Breast epithelium (tissue), 4 donors: ENCODE results near the gene KLK13. TPM values are rescaled to one million over a fixed set of nuclear protein-coding genes. Genes with fewer than 3 reads are reported as not detected.

Source experiments
- DNase-seq, 2 donors: peaks; one replicate each; pipeline ENCODE4 v3.0.0-alpha.2; 2019; ENCODE audit warnings: low spot score in 2 of 2
- H3K27ac ChIP-seq, 2 donors: fragments of 200-600 bp; sonication (generic) in 1 of 2; one replicate each; pipeline ENCODE4 v1.5.1; 2016 to 2019; ENCODE audit warnings: mild to moderate bottlenecking in 1 of 2
- H3K27me3 ChIP-seq, 2 donors: fragments of 200-600 bp; sonication (generic) in 1 of 2; one replicate each; pipeline versions ENCODE4 v1.5.1 to v1.6.0; 2017 to 2019; ENCODE audit warnings: control low read depth in 1 of 2, mild to moderate bottlenecking in 1 of 2
- H3K36me3 ChIP-seq: fragments of 200-600 bp; one replicate; pipeline ENCODE4 v1.5.1; 2019
- H3K4me1 ChIP-seq, 2 donors: fragments of 200-600 bp; sonication (generic); one replicate each; pipeline ENCODE4 v1.5.1; 2016 to 2019; ENCODE audit warnings: control low read depth in 1 of 2
- H3K4me3 ChIP-seq, 3 donors: fragments of 200-600 bp; sonication (generic); 1 replicate in 2 of 3; 2 replicates in 1 of 3; pipeline ENCODE4 v1.5.1; 2016 to 2019; ENCODE audit warnings: mild to moderate bottlenecking in 3 of 3, moderate library complexity in 2 of 3
- H3K9me3 ChIP-seq, 2 donors: fragments of 200-600 bp; sonication (generic) in 1 of 2; one replicate each; pipeline ENCODE4 v1.5.1; 2016 to 2019; ENCODE audit warnings: control low read depth in 1 of 2
- POLR2A ChIP-seq: fragments of 450-650 bp; IDR thresholded peaks from one replicate; pipeline ENCODE4 v1.6.1; 2016; ENCODE audit warnings: antibody characterized with exemption, mild to moderate bottlenecking, moderate library complexity
- POLR2AphosphoS5 ChIP-seq, 3 donors: sonication (generic); formaldehyde crosslinking; IDR thresholded peaks; one replicate each; pipeline ENCODE4 v1.6.1; 2017; ENCODE audit warnings: antibody characterized with exemption in 3 of 3
- intact Hi-C: fragments of 100-400 bp; cut with DNase I; formaldehyde crosslinking; loops from one replicate; pipeline ENCODE4 v1.15.1; 2023; ENCODE audit warnings: low total_unique reads
- total RNA-seq, 3 donors: library from RNA; depleted of rRNA; stranded (reverse); fragments of >200 nt; gene quantifications; one replicate each; pipeline ENCODE4 v1.1.0, GENCODE V29; 2016
- TF ChIP-seq, protein P1 (sequence below), 3 donors: fragments of 450-650 bp; IDR thresholded peaks; one replicate each; pipeline ENCODE4 v1.5.1; 2016 to 2017; ENCODE audit warnings: antibody characterized with exemption in 3 of 3, mild to moderate bottlenecking in 3 of 3, moderate library complexity in 3 of 3

Gene KLK13
- total RNA-seq, 3 donors from 2014 or later: not detected

DNA sequence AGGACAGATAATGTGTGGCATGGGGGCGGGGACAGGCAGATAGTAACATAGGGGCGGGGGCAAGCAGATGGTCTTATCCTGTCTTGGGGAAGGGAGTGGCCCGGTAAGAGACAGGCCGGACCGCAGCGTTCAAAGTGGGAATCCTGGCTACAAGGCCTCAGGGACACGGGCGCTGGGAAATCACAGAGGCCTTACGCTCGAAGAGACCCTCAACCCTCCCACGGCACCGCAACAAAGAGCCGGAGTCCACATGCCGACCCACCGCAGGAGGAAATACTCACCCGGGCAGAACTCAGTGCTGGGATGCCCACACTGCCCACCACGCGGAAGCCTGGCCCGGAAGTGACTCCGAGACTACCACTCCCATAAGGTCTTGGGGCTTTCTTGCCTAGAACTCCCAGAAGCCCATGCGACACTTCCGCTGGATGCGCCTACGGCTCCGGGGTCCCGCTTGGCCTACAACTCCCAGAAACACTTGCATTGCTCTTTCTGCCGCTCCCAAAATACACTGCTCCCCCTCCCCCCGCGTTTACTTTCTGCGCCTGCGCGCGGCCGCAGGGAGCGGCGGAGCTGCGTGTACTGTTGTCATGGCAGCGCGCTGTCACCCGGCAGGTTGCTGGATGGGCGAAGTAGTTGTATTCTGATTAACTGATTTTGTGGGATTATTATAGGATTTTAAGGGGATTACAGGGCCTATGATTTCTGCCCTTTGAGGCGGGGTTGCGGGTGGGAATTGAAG is 43.3 kb upstream of the KLK13 start, which contains the start of gene CTU1:
Gene CTU1, minus strand, starts transcription at position 344 of the 739 bp plus-strand sequence. CDS start 3,840 bp downstream, outside the sequence.
- peaks cover 0 to 5% of the 10 kb centered on the region in 2 donors for H3K4me1 ChIP-seq
- intact Hi-C loops: no loop called here

GRCh38 chr19:51107406-51108065 is 42.6 kb upstream of the KLK13 start:
- H3K27ac ChIP-seq: peak overlapping the region; percentile 79 to 81
- H3K27me3 ChIP-seq: no peaks in the 10 kb centered on the region
- no peaks in the 10 kb centered on the region for H3K9me3 ChIP-seq
- intact Hi-C loops: no loop called here
- peaks cover 0 to 5% of the 10 kb centered on the region in 2 donors for H3K4me1 ChIP-seq
- TF ChIP-seq, protein P1, sequence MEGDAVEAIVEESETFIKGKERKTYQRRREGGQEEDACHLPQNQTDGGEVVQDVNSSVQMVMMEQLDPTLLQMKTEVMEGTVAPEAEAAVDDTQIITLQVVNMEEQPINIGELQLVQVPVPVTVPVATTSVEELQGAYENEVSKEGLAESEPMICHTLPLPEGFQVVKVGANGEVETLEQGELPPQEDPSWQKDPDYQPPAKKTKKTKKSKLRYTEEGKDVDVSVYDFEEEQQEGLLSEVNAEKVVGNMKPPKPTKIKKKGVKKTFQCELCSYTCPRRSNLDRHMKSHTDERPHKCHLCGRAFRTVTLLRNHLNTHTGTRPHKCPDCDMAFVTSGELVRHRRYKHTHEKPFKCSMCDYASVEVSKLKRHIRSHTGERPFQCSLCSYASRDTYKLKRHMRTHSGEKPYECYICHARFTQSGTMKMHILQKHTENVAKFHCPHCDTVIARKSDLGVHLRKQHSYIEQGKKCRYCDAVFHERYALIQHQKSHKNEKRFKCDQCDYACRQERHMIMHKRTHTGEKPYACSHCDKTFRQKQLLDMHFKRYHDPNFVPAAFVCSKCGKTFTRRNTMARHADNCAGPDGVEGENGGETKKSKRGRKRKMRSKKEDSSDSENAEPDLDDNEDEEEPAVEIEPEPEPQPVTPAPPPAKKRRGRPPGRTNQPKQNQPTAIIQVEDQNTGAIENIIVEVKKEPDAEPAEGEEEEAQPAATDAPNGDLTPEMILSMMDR (IDR thresholded peaks at IDR 0.05): no peak
- H3K4me3 ChIP-seq: peak overlapping the region; percentile 79 to 85 (median 85)
- no peak for DNase-seq
- H3K36me3 ChIP-seq: no peaks in the 10 kb centered on the region

More for the DNA sequence above, 43.3 kb upstream of the KLK13 start, which contains the start of gene CTU1:
- Histone ChIP-seq H3K36me3 (no peaks in the 10 kb centered on the region), H3K4me3 (peak within 1 kb of the TSS; percentile 79 to 85 (median 85)), H3K27me3 (no peaks in the 10 kb centered on the region), H3K9me3 (no peaks in the 10 kb centered on the region), H3K27ac (peak within 1 kb of the TSS; percentile 79 to 81)
- TF ChIP-seq, protein P1 (IDR thresholded peaks at IDR 0.05): peak in 1 of 3 donors; percentile 55
- TF ChIP-seq POLR2AphosphoS5 (IDR thresholded peaks at IDR 0.05): peak; percentile 63 to 78 (median 72)
- TF ChIP-seq POLR2A: peak; percentile 31
- peak; percentile 96 to 99 for DNase-seq

GRCh38 chr19:51103926-51104341 is 39.0 kb upstream of the KLK13 start:
- Histone ChIP-seq H3K36me3 (no peaks in the 10 kb centered on the region), H3K4me3 (peak overlapping the region in 1 of 3 donors; percentile 47), H3K27ac (no peak overlapping the region), H3K4me1 (peaks cover 0 to 5% of the 10 kb centered on the region in 2 donors), H3K27me3 (no peaks in the 10 kb centered on the region), H3K9me3 (no peaks in the 10 kb centered on the region)
- no peak for DNase-seq
- intact Hi-C loops: no loop called here
- TF ChIP-seq POLR2AphosphoS5 (IDR thresholded peaks at IDR 0.05): no peak
- TF ChIP-seq POLR2A: no peak
- TF ChIP-seq, protein P1 (IDR thresholded peaks at IDR 0.05): no peak

- H3K27me3 ChIP-seq: no peaks in the 10 kb centered on the region
- H3K4me1 ChIP-seq: peaks cover 0 to 5% of the 10 kb centered on the region in 2 donors
- DNase-seq: no peak
- H3K4me3 ChIP-seq: no peak overlapping the region
- TF ChIP-seq, protein P1 (IDR thresholded peaks at IDR 0.05): no peak
- TF ChIP-seq POLR2AphosphoS5 (IDR thresholded peaks at IDR 0.05) (no peak), POLR2A (no peak)
- no peaks in the 10 kb centered on the region for H3K36me3 ChIP-seq
- H3K9me3 ChIP-seq: no peaks in the 10 kb centered on the region
- no peak overlapping the region for H3K27ac ChIP-seq
- intact Hi-C loops: no loop called here
Observed at GRCh38 chr19:51102991-51103390, 38.1 kb upstream of the KLK13 start.
